Measurements from ENCODE around the gene TMEM220.

- TF ChIP-seq CTCF (IDR thresholded peaks at IDR 0.05) = no peak
- TF ChIP-seq POLR2A (IDR thresholded peaks at IDR 0.05) = no peak
Observed at GRCh38 chr17:10771148-10771547, 41.3 kb upstream of the TMEM220 start.

Data from esophagus squamous epithelium (tissue), 4 donors.